DMS 273 (cell line): ENCODE measurements around the gene GPATCH1.
A peak's percentile ranks its signal among the peaks of the same experiment; 100 is the strongest.

Source experiments
- DNase-seq: peaks from one replicate; lab custom pipeline; 2025; ENCODE audit not compliant: unreplicated experiment; lab: John Stamatoyannopoulos, UW

GPATCH1 gene

GRCh38 chr19:33062902-33063301, 18.1 kb upstream of the GPATCH1 start:
- no peak for DNase-seq

GRCh38 chr19:33063356-33063752, 17.6 kb upstream of the GPATCH1 start:
- peak; percentile 73 for DNase-seq

- peak; percentile 55 for DNase-seq
Observed at GRCh38 chr19:33063753-33064457, 17.1 kb upstream of the GPATCH1 start.

GRCh38 chr19:33064458-33064791, 16.6 kb upstream of the GPATCH1 start:
- peak; percentile 65 for DNase-seq

GRCh38 chr19:33064792-33065550, 16.0 kb upstream of the GPATCH1 start, which contains the start of gene RHPN2:
Gene RHPN2, minus strand, starts transcription at chr19:33064888. Its CDS starts 36 bp downstream, at chr19:33064852.
- peak; percentile 87 for DNase-seq

GRCh38 chr19:33066543-33066942, 14.4 kb upstream of the GPATCH1 start:
- DNase-seq: no peak

GRCh38 chr19:33067121-33067520, 13.9 kb upstream of the GPATCH1 start:
- no peak for DNase-seq

- no peak for DNase-seq
Observed at GRCh38 chr19:33071887-33072286, 9.1 kb upstream of the GPATCH1 start.

- no peak for DNase-seq
Observed at GRCh38 chr19:33075519-33075918, 5.5 kb upstream of the GPATCH1 start.

GRCh38 chr19:33085570-33086128, 4.7 kb downstream of the GPATCH1 start:
- DNase-seq: peak; percentile 53

GRCh38 chr19:33086955-33087354, 6.0 kb downstream of the GPATCH1 start:
- DNase-seq: no peak

- DNase-seq: no peak
Observed at GRCh38 chr19:33089010-33089409, 8.0 kb downstream of the GPATCH1 start.

- no peak for DNase-seq
Observed at GRCh38 chr19:33090179-33090578, 9.2 kb downstream of the GPATCH1 start.

- DNase-seq: no peak
Observed at GRCh38 chr19:33093420-33094210, 12.6 kb downstream of the GPATCH1 start.

- no peak for DNase-seq
Observed at GRCh38 chr19:33094436-33095067, 13.6 kb downstream of the GPATCH1 start.

- no peak for DNase-seq
Observed at GRCh38 chr19:33096005-33096404, 15.0 kb downstream of the GPATCH1 start.

GRCh38 chr19:33098055-33098534, 17.1 kb downstream of the GPATCH1 start:
- DNase-seq: no peak

GRCh38 chr19:33100894-33101644, 20.1 kb downstream of the GPATCH1 start:
- no peak for DNase-seq

- no peak for DNase-seq
Observed at GRCh38 chr19:33102893-33103292, 21.9 kb downstream of the GPATCH1 start.

GRCh38 chr19:33108161-33108560, 27.2 kb downstream of the GPATCH1 start:
- DNase-seq: no peak
